DOHH2 (cell line): Measurements from ENCODE around the gene TACR2.

Source experiments
- CTCF ChIP-seq: fragments of 200-600 bp; sonication (generic); IDR thresholded peaks from one replicate; pipeline ENCODE4 v1.5.1; 2014; ENCODE audit warnings: antibody characterized with exemption, mild to moderate bottlenecking, low read depth, low read length; ENCODE audit not compliant: poor library complexity, severe bottlenecking
- EZH2phosphoT487 ChIP-seq: fragments of 200-600 bp; sonication (generic); IDR thresholded peaks from 2 replicates; pipeline ENCODE4 v1.6.1; 2017; ENCODE audit warnings: borderline replicate concordance, mild to moderate bottlenecking, antibody characterized with exemption, low read length, moderate library complexity, mixed read lengths

GRCh38 chr10:69457771-69458237 is 41.1 kb upstream of the TACR2 start:
- TF ChIP-seq CTCF (no peak), EZH2phosphoT487 (no peak)
